Lower lobe of right lung (tissue), 2 donors: ENCODE results near the gene PHF21A. TPM values are rescaled to one million over a fixed set of nuclear protein-coding genes. Genes with fewer than 3 reads are reported as not detected.

ENCODE experiments used
- ATAC-seq, 2 donors: fragments of 200-7000 bp; cut with Tn5 transposase; one replicate each; pipeline ENCODE4 v1.9.1; 2020 to 2022; ENCODE audit warnings: mild to moderate bottlenecking in 2 of 2, moderate library complexity in 2 of 2
- DNase-seq: peaks from one replicate; pipeline ENCODE4 v3.0.0-alpha.2; 2020
- H3K27ac ChIP-seq: fragments of 200-600 bp; one replicate; pipeline ENCODE4 v1.8.0; 2022
- H3K27me3 ChIP-seq: fragments of 200-600 bp; one replicate; pipeline ENCODE4 v1.8.0; 2022; ENCODE audit warnings: low read depth
- H3K36me3 ChIP-seq: fragments of 200-600 bp; one replicate; pipeline ENCODE4 v1.8.0; 2022; ENCODE audit warnings: mild to moderate bottlenecking
- H3K4me1 ChIP-seq: fragments of 200-600 bp; one replicate; pipeline ENCODE4 v1.8.0; 2022
- H3K4me3 ChIP-seq: fragments of 200-600 bp; one replicate; pipeline ENCODE4 v1.8.0; 2022; ENCODE audit warnings: mild to moderate bottlenecking
- H3K9me3 ChIP-seq: fragments of 200-600 bp; one replicate; pipeline ENCODE4 v1.8.0; 2022
- CTCF ChIP-seq: fragments of 200-600 bp; IDR thresholded peaks from one replicate; pipeline ENCODE4 v1.8.0; 2022; ENCODE audit warnings: antibody characterized with exemption, mild to moderate bottlenecking
- intact Hi-C: fragments of 100-400 bp; cut with DNase I; formaldehyde crosslinking; loops from one replicate; pipeline ENCODE4 v1.11.0; 2022
- total RNA-seq: library from RNA; stranded (reverse); fragmentation: NEBNext Ultra II Directional; extraction: Animal tissue kit (Norgen Biotek cat#: 25700); gene quantifications from one replicate; pipeline ENCODE4 v1.2.1, GENCODE V29; 2021
- donor health status: DM: no; HTN: yes; CAD: no; lungs with severe emphysema.

PHF21A gene
- total RNA-seq, 1 donor from 2014 or later: 48.4 TPM

DNA sequence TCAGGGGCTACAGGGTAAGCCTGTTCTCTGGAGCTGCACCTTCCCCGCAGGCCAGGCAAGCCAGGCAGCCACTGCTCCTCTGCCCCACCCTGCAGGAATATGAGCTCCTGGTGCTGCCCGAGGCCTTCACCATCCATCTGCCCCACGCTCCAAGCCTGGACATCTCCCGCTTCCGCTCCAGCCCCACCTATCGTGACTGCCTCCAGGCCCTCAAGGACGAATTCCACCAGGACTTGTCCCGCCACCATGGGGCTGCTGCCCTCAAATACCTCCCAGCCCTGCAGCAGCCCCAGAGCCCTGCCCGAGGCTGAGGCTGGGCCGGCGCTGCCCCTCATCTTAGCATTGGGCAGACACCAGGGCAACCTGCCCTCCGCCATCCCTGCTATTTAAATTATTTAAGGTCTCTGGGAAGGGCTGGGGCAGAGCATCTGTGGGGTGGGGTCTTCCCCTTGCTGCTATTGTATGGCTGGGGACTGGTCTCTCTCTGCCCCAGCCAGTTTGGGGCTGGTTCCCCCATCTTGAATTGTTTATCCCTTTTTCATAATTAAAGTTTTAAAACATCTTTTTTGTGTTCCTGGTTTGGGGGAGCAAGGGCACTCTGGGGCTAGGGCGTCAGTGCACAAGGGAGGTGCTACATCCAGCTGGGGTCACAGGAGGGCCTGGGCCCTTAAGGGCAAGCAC is 192.6 kb downstream of the PHF21A start:
- intact Hi-C loops: no loop called here
- TF ChIP-seq CTCF: no peak

GRCh38 chr11:45927684-45928413 is 193.4 kb downstream of the PHF21A start:
- ATAC-seq: no peak
- Histone ChIP-seq H3K27me3 (peaks cover 12% of the 10 kb centered on the region), H3K4me3 (no peak overlapping the region), H3K9me3 (no peaks in the 10 kb centered on the region), H3K27ac (no peak overlapping the region), H3K36me3 (peaks cover 14% of the 10 kb centered on the region), H3K4me1 (peaks cover 23% of the 10 kb centered on the region)
- no peak for DNase-seq
- intact Hi-C loops: no loop called here
- TF ChIP-seq CTCF: no peak

More for the DNA sequence above, 192.6 kb downstream of the PHF21A start:
- H3K4me1 ChIP-seq: peaks cover 18% of the 10 kb centered on the region
- peaks cover 5% of the 10 kb centered on the region for H3K27me3 ChIP-seq
- DNase-seq (no peak), ATAC-seq (no peak)
- H3K4me3 ChIP-seq: no peak overlapping the region
- peaks cover 22% of the 10 kb centered on the region for H3K36me3 ChIP-seq
- no peak overlapping the region for H3K27ac ChIP-seq
- no peaks in the 10 kb centered on the region for H3K9me3 ChIP-seq

- no peak for ATAC-seq
- Histone ChIP-seq H3K4me3 (no peak overlapping the region), H3K9me3 (no peaks in the 10 kb centered on the region), H3K36me3 (peaks cover 11% of the 10 kb centered on the region), H3K27ac (no peak overlapping the region), H3K4me1 (peaks cover 26% of the 10 kb centered on the region), H3K27me3 (peaks cover 17% of the 10 kb centered on the region)
- intact Hi-C loops: no loop called here
- no peak for TF ChIP-seq CTCF
- DNase-seq: no peak
These were observed 193.9 kb downstream of the PHF21A start for GRCh38 chr11:45927332-45927683.

DNA sequence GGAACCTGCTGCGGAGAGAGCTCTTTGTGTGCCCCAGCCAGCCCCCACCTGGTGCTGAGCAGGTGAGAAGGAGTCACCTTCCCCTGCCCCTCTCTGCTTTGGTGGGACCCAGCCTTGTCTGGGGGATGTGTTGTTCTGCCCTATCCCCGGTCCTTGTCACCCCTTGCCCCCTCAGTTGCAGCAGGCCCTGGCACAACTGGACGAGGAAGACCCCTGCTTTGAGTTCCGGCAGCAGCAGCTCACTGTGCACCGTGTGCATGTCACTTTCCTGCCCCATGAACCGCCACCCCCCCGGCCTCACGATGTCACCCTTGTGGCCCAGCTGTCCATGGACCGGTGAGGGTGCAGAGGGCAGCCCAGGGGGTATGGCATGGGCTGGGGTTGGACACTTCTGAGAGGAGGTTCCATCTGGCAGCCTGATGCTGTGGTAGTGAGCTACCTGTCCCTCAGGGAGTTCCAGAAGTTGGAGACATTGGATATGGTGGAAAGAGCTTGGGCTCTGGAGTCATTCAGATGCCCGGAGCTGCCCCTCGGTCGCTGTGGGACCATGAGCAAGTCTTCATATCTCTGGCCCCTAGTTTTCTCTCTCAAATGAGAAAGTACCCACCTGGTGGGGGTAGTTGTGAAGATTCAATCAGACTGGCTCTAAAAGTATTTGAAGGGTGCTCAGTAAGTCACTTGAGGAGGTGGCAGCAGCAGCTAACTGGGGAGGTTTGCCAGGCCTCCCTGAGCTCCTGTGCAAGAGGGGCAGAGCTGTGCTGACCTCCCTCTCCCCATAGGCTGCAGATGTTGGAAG is 194.5 kb downstream of the PHF21A start:
- no peak for DNase-seq
- no peak overlapping the region for H3K4me3 ChIP-seq

More for the DNA sequence above, 194.5 kb downstream of the PHF21A start:
- H3K4me1 ChIP-seq: peaks cover 32% of the 10 kb centered on the region
- no peak overlapping the region for H3K27ac ChIP-seq
- H3K36me3 ChIP-seq: peaks cover 5% of the 10 kb centered on the region
- no peaks in the 10 kb centered on the region for H3K9me3 ChIP-seq
- no peak for ATAC-seq
- intact Hi-C loops: no loop called here
- TF ChIP-seq CTCF: no peak
- peaks cover 23% of the 10 kb centered on the region for H3K27me3 ChIP-seq
